Measurements from ENCODE around the gene ABCB1. TPM values are rescaled to one million over a fixed set of nuclear protein-coding genes. Genes with fewer than 3 reads are reported as not detected.

Gene ABCB1
- total RNA-seq, 4 donors from 2014 or later: 43.7 to 394 (median 285) TPM

GRCh38 chr7:87456247-87456646 lies 144.4 kb downstream of the ABCB1 start:
- Histone ChIP-seq H3K27ac (no peak overlapping the region), H3K9me3 (no peaks in the 10 kb centered on the region), H3K27me3 (no peaks in the 10 kb centered on the region), H3K4me3 (no peak overlapping the region), H3K36me3 (no peaks in the 10 kb centered on the region), H3K4me1 (no peaks in the 10 kb centered on the region)
- no peak for DNase-seq
- TF ChIP-seq CTCF (IDR thresholded peaks at IDR 0.05) (no peak), POLR2A (IDR thresholded peaks at IDR 0.05) (no peak)

Other genes with a start within 250 kb of the ABCB1 start
- 10 to 100 TPM in 1 of 4 donors, 1 to 10 TPM in 1, under 1 TPM in 2; 0.70 to 16.5 (median 1.1) TPM for gene ABCB4, start 125.2 kb downstream of the ABCB1 start, total RNA-seq
- 10 to 100 TPM in 2 of 4 donors, 1 to 10 TPM in 2; 1.7 to 16.0 (median 12.3) TPM for gene RUNDC3B, start 27.5 kb upstream of the ABCB1 start, total RNA-seq

Measured in Peyer's patch (tissue), 4 donors.